Spleen (tissue), 11 donors: ENCODE measurements around the gene RAB13. TPM values are rescaled to one million over a fixed set of nuclear protein-coding genes. Genes with fewer than 3 reads are reported as not detected.
A peak's percentile ranks its signal among the peaks of the same experiment; 100 is the strongest.

ENCODE experiments used
- DNase-seq: peaks from one replicate; pipeline ENCODE4 v3.0.0-alpha.2; 2020
- H3K27ac ChIP-seq, 8 donors: fragments of 200-600 bp; sonication (generic) in 7 of 8; 1 replicate in 4 of 8; 2 replicates in 4 of 8; pipeline versions ENCODE4 v1.5.0 to v1.8.0; 2016 to 2021; ENCODE audit warnings: inconsistent platforms in 4 of 8, mild to moderate bottlenecking in 4 of 8, moderate library complexity in 1 of 8
- H3K27me3 ChIP-seq, 7 donors: fragments of 200-600 bp; sonication (generic) in 6 of 7; replicated peaks in 1 of 7; 1 replicate in 4 of 7; 2 replicates in 3 of 7; pipeline versions ENCODE4 v1.5.0 to v1.8.0; 2016 to 2021; ENCODE audit warnings: inconsistent platforms in 3 of 7, mild to moderate bottlenecking in 1 of 7
- H3K36me3 ChIP-seq, 6 donors: fragments of 200-600 bp; sonication (generic) in 5 of 6; 1 replicate in 4 of 6; 2 replicates in 2 of 6; pipeline versions ENCODE4 v1.5.0 to v1.8.0; 2016 to 2021; ENCODE audit warnings: inconsistent platforms in 2 of 6
- H3K4me1 ChIP-seq, 6 donors: fragments of 200-600 bp; sonication (generic) in 5 of 6; 1 replicate in 3 of 6; 2 replicates in 3 of 6; pipeline versions ENCODE4 v1.5.0 to v1.8.0; 2016 to 2021; ENCODE audit warnings: inconsistent platforms in 3 of 6
- H3K4me3 ChIP-seq, 8 donors: fragments of 200-600 bp; sonication (generic) in 7 of 8; 1 replicate in 4 of 8; 2 replicates in 4 of 8; pipeline versions ENCODE4 v1.5.0 to v1.8.0; 2016 to 2021; ENCODE audit warnings: inconsistent platforms in 4 of 8, mild to moderate bottlenecking in 4 of 8, moderate library complexity in 2 of 8
- H3K9me3 ChIP-seq, 8 donors: fragments of 200-600 bp; sonication (generic) in 7 of 8; 1 replicate in 4 of 8; 2 replicates in 4 of 8; pipeline versions ENCODE4 v1.5.0 to v1.8.0; 2016 to 2021; ENCODE audit warnings: inconsistent platforms in 4 of 8
- POLR2A ChIP-seq, 3 donors: fragments of 450-650 bp; IDR thresholded peaks; one replicate each; pipeline ENCODE4 v1.5.1; 2017; ENCODE audit warnings: antibody characterized with exemption in 3 of 3, mild to moderate bottlenecking in 1 of 3
- POLR2AphosphoS5 ChIP-seq, 3 donors: sonication (generic); formaldehyde crosslinking; IDR thresholded peaks; one replicate each; pipeline ENCODE4 v1.5.1; 2017; ENCODE audit warnings: antibody characterized with exemption in 3 of 3
- WGBS, 5 donors: extraction: QIAGEN DNeasy Blood & Tissue Kit in 3 of 5; methylation state at CpG; one replicate each; pipeline versions ENCODE4 v1.1.5 to v1.1.7; 2013 to 2018; 5-methylcytosine and 5-hydroxymethylcytosine counted together
- intact Hi-C: fragments of 100-400 bp; cut with DNase I; formaldehyde crosslinking; loops from one replicate; pipeline ENCODE4 v1.15.0; 2023; ENCODE audit warnings: low total_unique reads
- polyA plus RNA-seq, 3 donors: library from polyadenylated mRNA; stranded (reverse); fragments of 200-250 nt; gene quantifications; one replicate each; pipeline ENCODE4 v1.2.1, GENCODE V29; 2013
- total RNA-seq, 7 donors: library from RNA; depleted of rRNA in 3 of 7; stranded (reverse); fragments of >200 nt in 3 of 7; fragmentation: NEBNext Ultra II Directional in 4 of 7; extraction: Animal tissue kit (Norgen Biotek cat#: 25700) in 4 of 7; gene quantifications; one replicate each; pipeline versions ENCODE4 v1.1.0 to v1.2.1, GENCODE V29; 2016 to 2021
- TF ChIP-seq, protein P1 (sequence below), 11 experiments: fragments of 200-600 bp in 7 of 11; fragments of 450-650 bp in 4 of 11; sonication (generic) in 4 of 11; IDR thresholded peaks in 8 of 11; conservative IDR thresholded peaks in 3 of 11; 1 replicate in 7 of 11; 2 replicates in 4 of 11; pipeline versions ENCODE4 v1.4.0 to v1.8.0; 2016 to 2021; ENCODE audit warnings: antibody characterized with exemption in 11 of 11, inconsistent platforms in 4 of 11, mild to moderate bottlenecking in 1 of 11
- donor health status: healthy with polysubstance abuse.
- donor health status: DM: no; HTN: no; CAD: no; lungs with moderate emphysema.
- donor health status: DM: no; HTN: no; CAD: no.
- donor health status: Bipolar disorder and iron deficiency.
- donor health status: healthy.
- donor health status: DM: no; HTN: no; CAD: no.
- donor health status: DM: yes; HTN: yes; CAD: no.

Gene RAB13
- total and polyA plus RNA-seq, 10 donors = 31.8 to 115 (median 74.9) TPM

GRCh38 chr1:153945131-153945794 lies 40.9 kb downstream of the RAB13 start:
- H3K36me3 ChIP-seq = peaks cover 0 to 73% (median 65%) of the 10 kb centered on the region in 6 donors

DNA sequence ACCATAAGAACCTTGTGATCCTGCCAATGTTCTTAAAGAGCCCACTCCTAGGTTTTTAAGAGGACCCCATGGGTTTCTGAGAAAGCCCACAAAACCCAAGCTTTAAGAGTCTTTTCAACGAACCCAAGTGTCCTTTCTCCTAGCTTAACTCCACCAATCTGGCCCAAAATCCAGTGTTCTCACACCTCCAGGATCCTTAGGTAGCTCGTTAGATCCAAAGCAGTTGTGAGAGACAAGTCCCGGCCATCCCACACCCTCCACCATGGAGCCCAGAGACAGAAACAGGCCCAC lies 41.4 kb downstream of the RAB13 start:
- Histone ChIP-seq H3K4me3 (peak overlapping the region; percentile 74 to 99 (median 90)), H3K36me3 (peaks cover 0 to 73% (median 65%) of the 10 kb centered on the region in 6 donors), H3K9me3 (no peaks in the 10 kb centered on the region), H3K4me1 (peaks cover 14 to 85% (median 47%) of the 10 kb centered on the region in 6 donors), H3K27ac (peak overlapping the region; percentile 96 to 100 (median 99)), H3K27me3 (no peaks in the 10 kb centered on the region)
- no peak for TF ChIP-seq POLR2A (IDR thresholded peaks at IDR 0.05)
- no peak for TF ChIP-seq POLR2AphosphoS5 (IDR thresholded peaks at IDR 0.05)
- TF ChIP-seq, protein P1, sequence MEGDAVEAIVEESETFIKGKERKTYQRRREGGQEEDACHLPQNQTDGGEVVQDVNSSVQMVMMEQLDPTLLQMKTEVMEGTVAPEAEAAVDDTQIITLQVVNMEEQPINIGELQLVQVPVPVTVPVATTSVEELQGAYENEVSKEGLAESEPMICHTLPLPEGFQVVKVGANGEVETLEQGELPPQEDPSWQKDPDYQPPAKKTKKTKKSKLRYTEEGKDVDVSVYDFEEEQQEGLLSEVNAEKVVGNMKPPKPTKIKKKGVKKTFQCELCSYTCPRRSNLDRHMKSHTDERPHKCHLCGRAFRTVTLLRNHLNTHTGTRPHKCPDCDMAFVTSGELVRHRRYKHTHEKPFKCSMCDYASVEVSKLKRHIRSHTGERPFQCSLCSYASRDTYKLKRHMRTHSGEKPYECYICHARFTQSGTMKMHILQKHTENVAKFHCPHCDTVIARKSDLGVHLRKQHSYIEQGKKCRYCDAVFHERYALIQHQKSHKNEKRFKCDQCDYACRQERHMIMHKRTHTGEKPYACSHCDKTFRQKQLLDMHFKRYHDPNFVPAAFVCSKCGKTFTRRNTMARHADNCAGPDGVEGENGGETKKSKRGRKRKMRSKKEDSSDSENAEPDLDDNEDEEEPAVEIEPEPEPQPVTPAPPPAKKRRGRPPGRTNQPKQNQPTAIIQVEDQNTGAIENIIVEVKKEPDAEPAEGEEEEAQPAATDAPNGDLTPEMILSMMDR (IDR thresholded peaks at IDR 0.05 in 8 of 11, conservative IDR thresholded peaks at IDR 0.05 in 3 of 11) = no peak
- intact Hi-C loops = no loop called here
- 8 to 18% (median 11%) methylated on average over 3 of the region's 3 CpGs for WGBS, 5 donors
- no peak for DNase-seq

More at GRCh38 chr1:153945131-153945794, 40.9 kb downstream of the RAB13 start:
- peak overlapping the region; percentile 96 to 100 (median 99) for H3K27ac ChIP-seq
- peak overlapping the region; percentile 74 to 99 (median 90) for H3K4me3 ChIP-seq
- no peaks in the 10 kb centered on the region for H3K27me3 ChIP-seq
- intact Hi-C loops = no loop called here
- H3K9me3 ChIP-seq = no peaks in the 10 kb centered on the region
- TF ChIP-seq POLR2A (IDR thresholded peaks at IDR 0.05) (no peak), POLR2AphosphoS5 (IDR thresholded peaks at IDR 0.05) (peak; percentile 53 to 80 (median 57))
- TF ChIP-seq, protein P1 (IDR thresholded peaks at IDR 0.05 in 8 of 11, conservative IDR thresholded peaks at IDR 0.05 in 3 of 11) = no peak
- WGBS, 5 donors = 1 to 9% (median 4%) methylated on average over 10 to 12 of the region's 12 CpGs
- DNase-seq = peak; percentile 95
- H3K4me1 ChIP-seq = peaks cover 14 to 90% (median 49%) of the 10 kb centered on the region in 6 donors

DNA sequence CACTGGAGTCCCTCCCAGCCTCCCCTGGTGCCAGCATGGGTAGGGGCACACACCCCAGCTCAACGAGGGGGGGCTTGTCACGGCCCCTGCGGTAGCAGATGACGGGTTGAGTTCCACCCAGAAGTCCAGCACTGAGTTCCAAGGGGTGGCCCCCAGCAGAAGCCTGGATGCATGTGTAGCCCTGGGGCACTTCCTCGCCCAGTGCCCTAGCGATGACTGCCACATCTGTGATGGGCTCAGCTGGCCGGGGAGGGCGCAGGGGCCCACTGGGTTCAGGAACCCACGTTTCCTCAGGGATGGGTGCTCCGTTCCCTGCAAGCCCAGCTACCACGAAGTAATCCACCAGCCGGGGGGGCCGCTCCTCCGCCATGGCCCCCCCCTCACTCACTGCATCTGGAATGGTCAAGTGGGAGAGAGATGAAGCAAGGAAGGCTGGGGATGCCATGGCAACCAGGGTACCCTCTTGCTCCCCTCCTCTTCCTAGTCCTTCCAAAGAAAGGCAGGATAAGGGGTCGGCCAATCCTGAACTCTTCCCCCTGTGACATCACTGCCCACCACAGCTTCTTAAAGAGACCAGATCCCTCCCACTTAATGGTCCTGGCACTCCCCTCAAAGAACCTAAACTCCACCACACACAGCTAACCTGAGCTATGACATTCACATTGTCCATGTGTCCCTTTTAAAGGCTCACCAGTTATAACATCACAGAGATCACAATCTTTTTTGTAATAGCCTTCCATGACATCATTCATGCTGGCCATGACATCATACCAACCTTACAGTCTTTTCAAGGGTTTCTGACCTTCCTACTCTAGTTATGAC lies 41.9 kb downstream of the RAB13 start:
- DNase-seq = peak; percentile 87
- TF ChIP-seq POLR2AphosphoS5 (IDR thresholded peaks at IDR 0.05) = peak in 2 of 3 donors; percentile 26 to 48
- TF ChIP-seq, protein P1 (IDR thresholded peaks at IDR 0.05 in 8 of 11, conservative IDR thresholded peaks at IDR 0.05 in 3 of 11) = no peak
- TF ChIP-seq POLR2A (IDR thresholded peaks at IDR 0.05) = no peak

More for the DNA sequence above, 41.9 kb downstream of the RAB13 start:
- Histone ChIP-seq H3K27me3 (no peaks in the 10 kb centered on the region), H3K4me3 (peak overlapping the region in 7 of 8 donors; percentile 81 to 99 (median 91)), H3K9me3 (no peaks in the 10 kb centered on the region), H3K4me1 (peaks cover 14 to 80% (median 47%) of the 10 kb centered on the region in 6 donors), H3K36me3 (peaks cover 0 to 73% (median 66%) of the 10 kb centered on the region in 6 donors), H3K27ac (peak overlapping the region; percentile 96 to 100 (median 99))
- intact Hi-C loops = no loop called here
- WGBS, 5 donors = 69 to 84% (median 75%) methylated on average over 11 to 15 of the region's 15 CpGs
